Measurements from ENCODE around the gene DUSP7.

Gene DUSP7

DNA sequence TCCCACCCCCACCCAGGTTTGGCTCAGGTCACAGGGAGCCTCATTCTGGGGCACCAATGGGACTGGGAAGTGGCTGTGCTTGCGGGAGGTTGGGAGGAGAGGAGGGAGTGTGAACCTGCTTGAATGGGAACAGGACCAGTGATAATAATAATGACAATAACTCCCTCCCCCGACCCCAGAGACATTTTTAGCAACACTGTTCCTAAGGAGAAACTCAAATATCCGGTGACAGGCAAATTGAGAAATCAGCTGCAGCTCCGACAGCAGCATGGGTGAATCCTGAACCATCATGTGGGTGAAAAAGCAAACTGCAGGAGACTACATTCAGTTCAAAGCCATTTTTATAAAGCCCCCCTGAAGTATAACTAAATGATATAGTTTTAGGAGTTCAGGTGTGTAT lies 49.1 kb downstream of the DUSP7 start:
- no peak for DNase-seq (ENCODE audit: low read depth)
- no peak overlapping the region for H3K4me3 ChIP-seq (ENCODE audit: low read length)
- TF ChIP-seq, protein P1, sequence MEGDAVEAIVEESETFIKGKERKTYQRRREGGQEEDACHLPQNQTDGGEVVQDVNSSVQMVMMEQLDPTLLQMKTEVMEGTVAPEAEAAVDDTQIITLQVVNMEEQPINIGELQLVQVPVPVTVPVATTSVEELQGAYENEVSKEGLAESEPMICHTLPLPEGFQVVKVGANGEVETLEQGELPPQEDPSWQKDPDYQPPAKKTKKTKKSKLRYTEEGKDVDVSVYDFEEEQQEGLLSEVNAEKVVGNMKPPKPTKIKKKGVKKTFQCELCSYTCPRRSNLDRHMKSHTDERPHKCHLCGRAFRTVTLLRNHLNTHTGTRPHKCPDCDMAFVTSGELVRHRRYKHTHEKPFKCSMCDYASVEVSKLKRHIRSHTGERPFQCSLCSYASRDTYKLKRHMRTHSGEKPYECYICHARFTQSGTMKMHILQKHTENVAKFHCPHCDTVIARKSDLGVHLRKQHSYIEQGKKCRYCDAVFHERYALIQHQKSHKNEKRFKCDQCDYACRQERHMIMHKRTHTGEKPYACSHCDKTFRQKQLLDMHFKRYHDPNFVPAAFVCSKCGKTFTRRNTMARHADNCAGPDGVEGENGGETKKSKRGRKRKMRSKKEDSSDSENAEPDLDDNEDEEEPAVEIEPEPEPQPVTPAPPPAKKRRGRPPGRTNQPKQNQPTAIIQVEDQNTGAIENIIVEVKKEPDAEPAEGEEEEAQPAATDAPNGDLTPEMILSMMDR (IDR thresholded peaks at IDR 0.05; ENCODE audit: insufficient read depth, low read depth, low read length, missing control alignments): no peak

DNA sequence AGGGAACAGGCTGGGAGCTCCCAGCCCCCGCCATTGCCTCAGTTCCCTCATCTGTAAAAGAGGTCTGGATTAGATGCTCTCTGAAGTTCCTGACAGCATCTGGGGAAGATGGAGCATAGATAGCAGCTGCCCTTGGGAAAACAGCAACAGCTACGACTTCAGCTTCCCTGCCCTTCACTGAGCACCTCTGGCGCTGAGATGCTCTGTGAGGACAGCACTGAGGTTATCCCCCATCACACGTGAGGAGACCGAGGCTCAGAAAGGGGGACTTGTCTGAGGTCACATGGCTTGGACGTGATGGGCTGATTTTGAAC lies 49.6 kb downstream of the DUSP7 start:
- no peak for DNase-seq (ENCODE audit: low read depth)
- no peak overlapping the region for H3K4me3 ChIP-seq (ENCODE audit: low read length)
- TF ChIP-seq, protein P1 (IDR thresholded peaks at IDR 0.05; ENCODE audit: insufficient read depth, low read depth, low read length, missing control alignments): no peak

- DNase-seq (ENCODE audit: low read depth): no peak
- no peak overlapping the region for H3K4me3 ChIP-seq (ENCODE audit: low read length)
- TF ChIP-seq, protein P1 (IDR thresholded peaks at IDR 0.05; ENCODE audit: insufficient read depth, low read depth, low read length, missing control alignments): no peak
Measured at GRCh38 chr3:52006017-52006819, 50.2 kb downstream of the DUSP7 start.

GRCh38 chr3:52005571-52005986 lies 50.8 kb downstream of the DUSP7 start:
- TF ChIP-seq, protein P1 (IDR thresholded peaks at IDR 0.05; ENCODE audit: insufficient read depth, low read depth, low read length, missing control alignments): no peak
- H3K4me3 ChIP-seq (ENCODE audit: low read length): no peak overlapping the region
- peak; percentile 74 for DNase-seq (ENCODE audit: low read depth)

DNA sequence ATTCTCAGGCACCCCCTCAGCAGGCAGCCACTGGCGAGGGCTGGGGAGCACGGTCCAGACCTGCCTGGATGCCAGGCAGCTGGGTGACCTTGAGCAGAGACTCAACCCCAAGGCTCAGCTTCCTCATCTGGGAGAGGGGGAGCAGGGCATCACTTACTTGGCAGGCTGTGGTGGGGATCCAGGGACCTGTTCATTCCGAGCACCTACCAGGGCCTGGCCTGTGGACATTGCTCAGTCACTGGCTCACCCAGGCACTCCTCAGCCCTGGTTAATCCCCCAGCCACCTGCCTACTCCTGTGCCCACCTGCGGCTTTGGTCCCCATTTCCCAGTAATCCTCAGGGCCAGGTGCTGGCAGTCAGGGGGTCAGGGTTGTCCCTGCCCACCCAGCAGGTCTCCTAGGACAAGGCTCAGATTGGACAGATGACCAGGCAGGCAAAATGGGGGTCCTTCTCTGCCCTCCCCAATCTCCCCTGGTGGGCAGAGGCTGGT lies 51.4 kb downstream of the DUSP7 start:
- no peak for DNase-seq (ENCODE audit: low read depth)
- H3K4me3 ChIP-seq (ENCODE audit: low read length): no peak overlapping the region
- TF ChIP-seq, protein P1 (IDR thresholded peaks at IDR 0.05; ENCODE audit: insufficient read depth, low read depth, low read length, missing control alignments): no peak

- DNase-seq (ENCODE audit: low read depth): peak; percentile 49
- H3K4me3 ChIP-seq (ENCODE audit: low read length): no peak overlapping the region
- TF ChIP-seq, protein P1 (IDR thresholded peaks at IDR 0.05; ENCODE audit: insufficient read depth, low read depth, low read length, missing control alignments): peak; percentile 52
Measured at GRCh38 chr3:52004163-52004787, 52.1 kb downstream of the DUSP7 start.

Measured in epithelial cell of esophagus (primary cell).